ENCODE measurements around the gene KCNAB2.

DNA sequence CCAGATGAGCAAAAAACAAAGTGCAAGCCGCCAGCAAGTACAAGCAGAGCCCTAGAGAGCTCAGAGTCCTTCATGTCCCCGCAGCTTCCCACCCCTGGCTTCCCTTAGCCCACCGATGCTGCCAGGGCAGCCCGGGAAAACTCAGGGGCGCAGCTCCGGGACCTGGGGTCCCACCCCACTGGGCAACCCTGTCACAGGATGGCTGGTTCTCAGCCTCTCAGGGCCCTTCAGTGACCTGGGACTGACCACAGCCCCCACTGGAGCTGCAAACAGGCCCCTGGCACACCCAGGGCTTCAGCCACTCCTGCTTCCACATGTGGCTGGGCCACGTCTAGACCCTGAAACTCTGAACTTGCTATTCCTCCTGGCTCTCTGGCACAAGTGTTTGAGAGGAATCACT, 84.9 kb downstream of the KCNAB2 start:
- no peak for TF ChIP-seq YY1 (IDR thresholded peaks at IDR 0.05; ENCODE audit: insufficient read depth, insufficient read length)
- TF ChIP-seq SUZ12 (IDR thresholded peaks at IDR 0.05; ENCODE audit: extremely low read depth, insufficient read depth, insufficient read length) = no peak
- no peak for TF ChIP-seq ZNF274 (IDR thresholded peaks at IDR 0.05; ENCODE audit: low read depth, low read length)
